Measurements from ENCODE around the gene PDXP. TPM values are rescaled to one million over a fixed set of nuclear protein-coding genes. Genes with fewer than 3 reads are reported as not detected.

The PDXP gene
- total RNA-seq, 1 donor from 2014 or later = 23.9 TPM

- Histone ChIP-seq H3K4me1 (peaks cover 50% of the 10 kb centered on the region), H3K27me3 (ENCODE audit: low read depth) (no peaks in the 10 kb centered on the region), H3K27ac (replicated peaks) (peak overlapping the region; percentile 86), H3K4me3 (peak overlapping the region; percentile 74), H3K36me3 (peaks cover under 1% of the 10 kb centered on the region), H3K9me3 (replicated peaks) (no peaks in the 10 kb centered on the region)
- no peak for TF ChIP-seq CTCF (IDR thresholded peaks at IDR 0.05; ENCODE audit: borderline replicate concordance)
- intact Hi-C loops (cut with micrococcal nuclease) = no loop called here
- DNase-seq = no peak
These were observed 1.6 kb downstream of the PDXP start for GRCh38 chr22:37659897-37660708.

- Histone ChIP-seq H3K27ac (replicated peaks) (peak overlapping the region; percentile 79), H3K9me3 (replicated peaks) (no peaks in the 10 kb centered on the region), H3K36me3 (peaks cover 6% of the 10 kb centered on the region), H3K4me3 (peak overlapping the region; percentile 6), H3K27me3 (ENCODE audit: low read depth) (no peaks in the 10 kb centered on the region), H3K4me1 (peaks cover 55% of the 10 kb centered on the region)
- no peak for TF ChIP-seq CTCF (IDR thresholded peaks at IDR 0.05; ENCODE audit: borderline replicate concordance)
- intact Hi-C loops (cut with micrococcal nuclease) = no loop called here
- no peak for DNase-seq
These were observed 2.2 kb downstream of the PDXP start for GRCh38 chr22:37660709-37661045.

- intact Hi-C loops (cut with micrococcal nuclease) = no loop called here
- Histone ChIP-seq H3K36me3 (peaks cover 12% of the 10 kb centered on the region), H3K4me1 (peaks cover 52% of the 10 kb centered on the region), H3K27me3 (ENCODE audit: low read depth) (no peaks in the 10 kb centered on the region), H3K4me3 (peak overlapping the region; percentile 6), H3K27ac (replicated peaks) (peak overlapping the region; percentile 79), H3K9me3 (replicated peaks) (no peaks in the 10 kb centered on the region)
- DNase-seq = no peak
- TF ChIP-seq CTCF (IDR thresholded peaks at IDR 0.05; ENCODE audit: borderline replicate concordance) = peak; percentile 54
These were observed 2.8 kb downstream of the PDXP start for GRCh38 chr22:37661160-37661924.

GRCh38 chr22:37662039-37662438 lies 3.5 kb downstream of the PDXP start:
- Histone ChIP-seq H3K9me3 (replicated peaks) (no peaks in the 10 kb centered on the region), H3K27ac (replicated peaks) (peak overlapping the region; percentile 79), H3K4me1 (peaks cover 52% of the 10 kb centered on the region), H3K4me3 (no peak overlapping the region), H3K36me3 (peaks cover 19% of the 10 kb centered on the region), H3K27me3 (ENCODE audit: low read depth) (no peaks in the 10 kb centered on the region)
- TF ChIP-seq CTCF (IDR thresholded peaks at IDR 0.05; ENCODE audit: borderline replicate concordance) = no peak
- DNase-seq = no peak
- intact Hi-C loops (cut with micrococcal nuclease) = no loop called here

- no peaks in the 10 kb centered on the region for H3K9me3 ChIP-seq (replicated peaks)
- no peak for TF ChIP-seq CTCF (IDR thresholded peaks at IDR 0.05; ENCODE audit: borderline replicate concordance)
- peaks cover 19% of the 10 kb centered on the region for H3K36me3 ChIP-seq
- intact Hi-C loops (cut with micrococcal nuclease) = no loop called here
- no peak for DNase-seq
- no peak overlapping the region for H3K4me3 ChIP-seq
- H3K27me3 ChIP-seq (ENCODE audit: low read depth) = no peaks in the 10 kb centered on the region
- H3K4me1 ChIP-seq = peaks cover 45% of the 10 kb centered on the region
- H3K27ac ChIP-seq (replicated peaks) = no peak overlapping the region
These were observed 5.1 kb downstream of the PDXP start for GRCh38 chr22:37663521-37664140.
